ENCODE results near the gene GIMD1.
"Not testable (repeated sequence)": the region's sequence is repeated elsewhere in the genome, so short reads cannot be mapped to it uniquely, and the experiment has no call there.

GIMD1 gene

GRCh38 chr4:106368678-106369077 is at the start of gene GIMD1:
TSS of gene GIMD1 (minus strand) at chr4:106368778. CDS start at chr4:106367435, 1,343 bp downstream.
- Histone ChIP-seq H3K4me1 (ENCODE audit: control insufficient read depth, insufficient read depth, low read length) (no peaks in the 10 kb centered on the region), H3K9ac (ENCODE audit: low read length) (no peak within 1 kb of the TSS), H3K27me3 (ENCODE audit: control insufficient read depth, insufficient read depth, low read length) (no peaks in the 10 kb centered on the region), H3K27ac (ENCODE audit: low read depth, low read length) (no peak within 1 kb of the TSS), H3K4me3 (ENCODE audit: low read length) (no peak within 1 kb of the TSS), H3K36me3 (ENCODE audit: control insufficient read depth, insufficient read depth, low read length) (no peaks in the 10 kb centered on the region)

- Histone ChIP-seq H3K36me3 (ENCODE audit: control insufficient read depth, insufficient read depth, low read length) (no peaks in the 10 kb centered on the region), H3K4me3 (ENCODE audit: low read length) (no peak overlapping the region), H3K4me1 (ENCODE audit: control insufficient read depth, insufficient read depth, low read length) (no peaks in the 10 kb centered on the region), H3K27ac (ENCODE audit: low read depth, low read length) (no peak overlapping the region), H3K27me3 (ENCODE audit: control insufficient read depth, insufficient read depth, low read length) (no peaks in the 10 kb centered on the region), H3K9ac (ENCODE audit: low read length) (no peak overlapping the region)
Observed at GRCh38 chr4:106414366-106414765, 45.8 kb upstream of the GIMD1 start.

- H3K4me1 ChIP-seq (ENCODE audit: control insufficient read depth, insufficient read depth, low read length) = no peaks in the 10 kb centered on the region
- no peaks in the 10 kb centered on the region for H3K27me3 ChIP-seq (ENCODE audit: control insufficient read depth, insufficient read depth, low read length)
- no peak overlapping the region for H3K9ac ChIP-seq (ENCODE audit: low read length)
- H3K4me3 ChIP-seq (ENCODE audit: low read length) = no peak overlapping the region
- no peak overlapping the region for H3K27ac ChIP-seq (ENCODE audit: low read depth, low read length)
- H3K36me3 ChIP-seq (ENCODE audit: control insufficient read depth, insufficient read depth, low read length) = no peaks in the 10 kb centered on the region
Observed at GRCh38 chr4:106409901-106410889, 41.6 kb upstream of the GIMD1 start.

- not testable (repeated sequence) for H3K9ac ChIP-seq (ENCODE audit: low read length); H3K27ac ChIP-seq (ENCODE audit: low read depth, low read length); H3K36me3 ChIP-seq (ENCODE audit: control insufficient read depth, insufficient read depth, low read length); H3K4me3 ChIP-seq (ENCODE audit: low read length); H3K27me3 ChIP-seq (ENCODE audit: control insufficient read depth, insufficient read depth, low read length); H3K4me1 ChIP-seq (ENCODE audit: control insufficient read depth, insufficient read depth, low read length)
Observed at GRCh38 chr4:106408004-106408403, 39.4 kb upstream of the GIMD1 start.

- H3K9ac ChIP-seq (ENCODE audit: low read length) = no peak overlapping the region
- H3K4me3 ChIP-seq (ENCODE audit: low read length) = no peak overlapping the region
- no peak overlapping the region for H3K27ac ChIP-seq (ENCODE audit: low read depth, low read length)
- H3K4me1 ChIP-seq (ENCODE audit: control insufficient read depth, insufficient read depth, low read length) = no peaks in the 10 kb centered on the region
- no peaks in the 10 kb centered on the region for H3K36me3 ChIP-seq (ENCODE audit: control insufficient read depth, insufficient read depth, low read length)
- no peaks in the 10 kb centered on the region for H3K27me3 ChIP-seq (ENCODE audit: control insufficient read depth, insufficient read depth, low read length)
Observed at GRCh38 chr4:106401157-106401556, 32.6 kb upstream of the GIMD1 start.

- not testable (repeated sequence) for H3K4me3 ChIP-seq (ENCODE audit: low read length); H3K4me1 ChIP-seq (ENCODE audit: control insufficient read depth, insufficient read depth, low read length); H3K36me3 ChIP-seq (ENCODE audit: control insufficient read depth, insufficient read depth, low read length); H3K27ac ChIP-seq (ENCODE audit: low read depth, low read length); H3K27me3 ChIP-seq (ENCODE audit: control insufficient read depth, insufficient read depth, low read length); H3K9ac ChIP-seq (ENCODE audit: low read length)
Observed at GRCh38 chr4:106398898-106399297, 30.3 kb upstream of the GIMD1 start.

GRCh38 chr4:106395582-106395981 is 27.0 kb upstream of the GIMD1 start:
- H3K27me3 ChIP-seq (ENCODE audit: control insufficient read depth, insufficient read depth, low read length) = no peaks in the 10 kb centered on the region

GRCh38 chr4:106385853-106386393 is 17.3 kb upstream of the GIMD1 start:
- no peak overlapping the region for H3K9ac ChIP-seq (ENCODE audit: low read length)
- H3K27me3 ChIP-seq (ENCODE audit: control insufficient read depth, insufficient read depth, low read length) = no peaks in the 10 kb centered on the region
- H3K4me3 ChIP-seq (ENCODE audit: low read length) = no peak overlapping the region
- H3K36me3 ChIP-seq (ENCODE audit: control insufficient read depth, insufficient read depth, low read length) = no peaks in the 10 kb centered on the region
- H3K27ac ChIP-seq (ENCODE audit: low read depth, low read length) = no peak overlapping the region
- no peaks in the 10 kb centered on the region for H3K4me1 ChIP-seq (ENCODE audit: control insufficient read depth, insufficient read depth, low read length)

More at GRCh38 chr4:106395582-106395981, 27.0 kb upstream of the GIMD1 start:
- Histone ChIP-seq H3K4me3 (ENCODE audit: low read length) (no peak overlapping the region), H3K4me1 (ENCODE audit: control insufficient read depth, insufficient read depth, low read length) (no peaks in the 10 kb centered on the region), H3K9ac (ENCODE audit: low read length) (no peak overlapping the region), H3K27ac (ENCODE audit: low read depth, low read length) (no peak overlapping the region), H3K36me3 (ENCODE audit: control insufficient read depth, insufficient read depth, low read length) (no peaks in the 10 kb centered on the region)

- no peaks in the 10 kb centered on the region for H3K36me3 ChIP-seq (ENCODE audit: control insufficient read depth, insufficient read depth, low read length)
- H3K4me1 ChIP-seq (ENCODE audit: control insufficient read depth, insufficient read depth, low read length) = no peaks in the 10 kb centered on the region
- H3K27ac ChIP-seq (ENCODE audit: low read depth, low read length) = no peak overlapping the region
- H3K9ac ChIP-seq (ENCODE audit: low read length) = no peak overlapping the region
- no peaks in the 10 kb centered on the region for H3K27me3 ChIP-seq (ENCODE audit: control insufficient read depth, insufficient read depth, low read length)
- no peak overlapping the region for H3K4me3 ChIP-seq (ENCODE audit: low read length)
Observed at GRCh38 chr4:106384878-106385277, 16.3 kb upstream of the GIMD1 start.

- Histone ChIP-seq H3K36me3 (ENCODE audit: control insufficient read depth, insufficient read depth, low read length) (no peaks in the 10 kb centered on the region), H3K9ac (ENCODE audit: low read length) (no peak overlapping the region), H3K27ac (ENCODE audit: low read depth, low read length) (no peak overlapping the region), H3K27me3 (ENCODE audit: control insufficient read depth, insufficient read depth, low read length) (no peaks in the 10 kb centered on the region), H3K4me3 (ENCODE audit: low read length) (no peak overlapping the region), H3K4me1 (ENCODE audit: control insufficient read depth, insufficient read depth, low read length) (no peaks in the 10 kb centered on the region)
Observed at GRCh38 chr4:106380179-106380578, 11.6 kb upstream of the GIMD1 start.

GRCh38 chr4:106373026-106373425 is 4.4 kb upstream of the GIMD1 start:
- H3K4me1 ChIP-seq (ENCODE audit: control insufficient read depth, insufficient read depth, low read length) = no peaks in the 10 kb centered on the region
- H3K9ac ChIP-seq (ENCODE audit: low read length) = no peak overlapping the region
- H3K27ac ChIP-seq (ENCODE audit: low read depth, low read length) = no peak overlapping the region
- H3K36me3 ChIP-seq (ENCODE audit: control insufficient read depth, insufficient read depth, low read length) = no peaks in the 10 kb centered on the region
- no peak overlapping the region for H3K4me3 ChIP-seq (ENCODE audit: low read length)
- no peaks in the 10 kb centered on the region for H3K27me3 ChIP-seq (ENCODE audit: control insufficient read depth, insufficient read depth, low read length)

- H3K4me1 ChIP-seq (ENCODE audit: control insufficient read depth, insufficient read depth, low read length) = no peaks in the 10 kb centered on the region
- no peaks in the 10 kb centered on the region for H3K27me3 ChIP-seq (ENCODE audit: control insufficient read depth, insufficient read depth, low read length)
- H3K9ac ChIP-seq (ENCODE audit: low read length) = no peak overlapping the region
- H3K4me3 ChIP-seq (ENCODE audit: low read length) = no peak overlapping the region
- H3K36me3 ChIP-seq (ENCODE audit: control insufficient read depth, insufficient read depth, low read length) = no peaks in the 10 kb centered on the region
- no peak overlapping the region for H3K27ac ChIP-seq (ENCODE audit: low read depth, low read length)
Observed at GRCh38 chr4:106371161-106371560, 2.6 kb upstream of the GIMD1 start.

GRCh38 chr4:106370214-106370613 is 1.6 kb upstream of the GIMD1 start:
- H3K9ac ChIP-seq (ENCODE audit: low read length) = no peak overlapping the region
- no peak overlapping the region for H3K4me3 ChIP-seq (ENCODE audit: low read length)
- H3K27ac ChIP-seq (ENCODE audit: low read depth, low read length) = no peak overlapping the region
- H3K27me3 ChIP-seq (ENCODE audit: control insufficient read depth, insufficient read depth, low read length) = no peaks in the 10 kb centered on the region
- H3K4me1 ChIP-seq (ENCODE audit: control insufficient read depth, insufficient read depth, low read length) = no peaks in the 10 kb centered on the region
- H3K36me3 ChIP-seq (ENCODE audit: control insufficient read depth, insufficient read depth, low read length) = no peaks in the 10 kb centered on the region

All from rectal smooth muscle tissue (tissue), 1 donor.